ENCODE results near the gene NPHP1.
A peak's percentile ranks its signal among the peaks of the same experiment; 100 is the strongest.

DNA sequence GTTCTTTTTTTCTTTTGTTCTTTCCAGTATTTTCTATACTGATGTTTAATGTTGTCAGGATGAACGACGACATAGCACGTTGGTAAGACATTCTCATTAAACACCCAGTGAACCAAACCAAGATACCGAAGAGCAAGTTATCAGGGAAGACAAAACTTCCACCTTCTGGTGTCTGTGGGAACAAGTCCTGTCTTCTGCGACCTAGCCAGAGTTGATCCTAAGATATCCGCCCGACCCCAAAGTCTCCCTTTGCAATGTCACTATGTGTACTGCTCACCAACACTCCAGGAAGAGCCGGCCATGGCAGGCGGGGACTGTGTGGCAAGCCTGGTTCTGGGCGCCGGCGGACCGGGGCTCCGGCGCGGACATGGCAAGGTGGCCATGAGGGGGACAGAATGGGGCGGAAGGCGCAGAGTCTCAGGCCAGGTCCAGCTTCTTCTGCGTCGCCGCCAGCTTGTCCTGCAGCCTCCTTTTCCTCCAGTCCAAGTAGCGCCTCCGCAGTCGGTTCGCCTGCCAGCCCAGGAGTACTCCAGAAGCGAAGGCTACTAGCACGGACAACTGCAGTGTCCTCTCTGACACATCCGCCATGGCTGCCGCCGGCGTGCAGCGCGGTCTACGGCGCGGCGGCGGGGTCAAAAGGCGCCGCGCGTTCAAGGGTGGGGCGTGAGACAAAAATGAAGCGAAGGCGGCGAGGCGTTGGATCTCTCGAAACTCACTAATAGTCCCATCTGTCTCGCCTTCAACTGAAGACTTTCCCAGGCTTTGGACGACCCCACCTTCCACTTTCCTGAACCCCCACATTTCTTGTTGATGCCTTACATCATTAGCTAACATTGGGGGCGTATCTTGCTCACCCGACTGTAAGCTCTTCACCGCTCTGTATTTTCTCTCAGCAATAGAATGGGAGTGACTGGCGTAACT lies 7.4 kb upstream of the NPHP1 start, which contains the start of gene MTLN:
- TF ChIP-seq YY1 (IDR thresholded peaks at IDR 0.05; ENCODE audit: low read depth) (peak; percentile 92), RAD21 (IDR thresholded peaks at IDR 0.05; ENCODE audit: low read depth) (no peak), TCF12 (IDR thresholded peaks at IDR 0.05; ENCODE audit: low read depth) (no peak), EGR1 (IDR thresholded peaks at IDR 0.05) (no peak), CREB1 (IDR thresholded peaks at IDR 0.05; ENCODE audit: low read depth) (no peak), CEBPB (IDR thresholded peaks at IDR 0.05) (no peak), NFIC (IDR thresholded peaks at IDR 0.05) (no peak), FOXM1 (IDR thresholded peaks at IDR 0.05; ENCODE audit: borderline replicate concordance, low read depth) (no peak), TAF1 (IDR thresholded peaks at IDR 0.05; ENCODE audit: low read depth) (peak; percentile 74), EP300 (IDR thresholded peaks at IDR 0.05; ENCODE audit: borderline replicate concordance) (no peak)
- TF ChIP-seq, protein P1, sequence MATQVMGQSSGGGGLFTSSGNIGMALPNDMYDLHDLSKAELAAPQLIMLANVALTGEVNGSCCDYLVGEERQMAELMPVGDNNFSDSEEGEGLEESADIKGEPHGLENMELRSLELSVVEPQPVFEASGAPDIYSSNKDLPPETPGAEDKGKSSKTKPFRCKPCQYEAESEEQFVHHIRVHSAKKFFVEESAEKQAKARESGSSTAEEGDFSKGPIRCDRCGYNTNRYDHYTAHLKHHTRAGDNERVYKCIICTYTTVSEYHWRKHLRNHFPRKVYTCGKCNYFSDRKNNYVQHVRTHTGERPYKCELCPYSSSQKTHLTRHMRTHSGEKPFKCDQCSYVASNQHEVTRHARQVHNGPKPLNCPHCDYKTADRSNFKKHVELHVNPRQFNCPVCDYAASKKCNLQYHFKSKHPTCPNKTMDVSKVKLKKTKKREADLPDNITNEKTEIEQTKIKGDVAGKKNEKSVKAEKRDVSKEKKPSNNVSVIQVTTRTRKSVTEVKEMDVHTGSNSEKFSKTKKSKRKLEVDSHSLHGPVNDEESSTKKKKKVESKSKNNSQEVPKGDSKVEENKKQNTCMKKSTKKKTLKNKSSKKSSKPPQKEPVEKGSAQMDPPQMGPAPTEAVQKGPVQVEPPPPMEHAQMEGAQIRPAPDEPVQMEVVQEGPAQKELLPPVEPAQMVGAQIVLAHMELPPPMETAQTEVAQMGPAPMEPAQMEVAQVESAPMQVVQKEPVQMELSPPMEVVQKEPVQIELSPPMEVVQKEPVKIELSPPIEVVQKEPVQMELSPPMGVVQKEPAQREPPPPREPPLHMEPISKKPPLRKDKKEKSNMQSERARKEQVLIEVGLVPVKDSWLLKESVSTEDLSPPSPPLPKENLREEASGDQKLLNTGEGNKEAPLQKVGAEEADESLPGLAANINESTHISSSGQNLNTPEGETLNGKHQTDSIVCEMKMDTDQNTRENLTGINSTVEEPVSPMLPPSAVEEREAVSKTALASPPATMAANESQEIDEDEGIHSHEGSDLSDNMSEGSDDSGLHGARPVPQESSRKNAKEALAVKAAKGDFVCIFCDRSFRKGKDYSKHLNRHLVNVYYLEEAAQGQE (IDR thresholded peaks at IDR 0.05; ENCODE audit: low read depth): no peak
- TF ChIP-seq, protein P2, sequence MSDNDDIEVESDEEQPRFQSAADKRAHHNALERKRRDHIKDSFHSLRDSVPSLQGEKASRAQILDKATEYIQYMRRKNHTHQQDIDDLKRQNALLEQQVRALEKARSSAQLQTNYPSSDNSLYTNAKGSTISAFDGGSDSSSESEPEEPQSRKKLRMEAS (IDR thresholded peaks at IDR 0.05): peak; percentile 78
